Right ventricle myocardium inferior (tissue), 1 donor: ENCODE measurements around the gene CTSV. TPM values are rescaled to one million over a fixed set of nuclear protein-coding genes. Genes with fewer than 3 reads are reported as not detected.
"Not testable (repeated sequence)": the region's sequence is repeated elsewhere in the genome, so short reads cannot be mapped to it uniquely, and the experiment has no call there.

ENCODE experiments used
- ATAC-seq: fragments of 200-7000 bp; cut with Tn5 transposase; one replicate; pipeline ENCODE4 v1.9.1; 2020; ENCODE audit warnings: mild to moderate bottlenecking, moderate library complexity
- DNase-seq: peaks from one replicate; pipeline ENCODE4 v3.0.0; 2021; ENCODE audit errors: missing footprints
- intact Hi-C: fragments of 100-400 bp; cut with DNase I; formaldehyde crosslinking; loops from one replicate; pipeline ENCODE4 v1.11.0; 2022
- total RNA-seq: library from RNA; stranded (reverse); fragmentation: NEBNext Ultra II Directional; extraction: Animal tissue kit (Norgen Biotek cat#: 25700); gene quantifications from one replicate; pipeline ENCODE4 v1.2.1, GENCODE V29; 2021
- donor health status: DM: no; HTN: yes; CAD: no; lungs with severe emphysema.

Gene CTSV
- total RNA-seq, 1 donor from 2014 or later, result not detected

- intact Hi-C loops, result no loop called here
Measured at GRCh38 chr9:97052735-97053134, 13.8 kb upstream of the CTSV start.

GRCh38 chr9:97046228-97046627 lies 7.3 kb upstream of the CTSV start:
- no peak for ATAC-seq
- DNase-seq, result no peak
- intact Hi-C loops, result no loop called here

More at GRCh38 chr9:97052735-97053134, 13.8 kb upstream of the CTSV start:
- ATAC-seq (no peak), DNase-seq (no peak)

GRCh38 chr9:97045300-97045699 lies 6.4 kb upstream of the CTSV start:
- intact Hi-C loops, result no loop called here
- no peak for DNase-seq

GRCh38 chr9:97041898-97042297 lies 3.0 kb upstream of the CTSV start:
- DNase-seq, result no peak
- intact Hi-C loops, result no loop called here
- ATAC-seq, result no peak

More at GRCh38 chr9:97045300-97045699, 6.4 kb upstream of the CTSV start:
- no peak for ATAC-seq

- intact Hi-C loops, result no loop called here
- DNase-seq (no peak), ATAC-seq (peak; percentile 36)
Measured at GRCh38 chr9:97039514-97039860, 545 bp upstream of the CTSV start.

GRCh38 chr9:97023505-97023904 lies 15.4 kb downstream of the CTSV start:
- ATAC-seq, DNase-seq, intact Hi-C loops: not testable (repeated sequence)

- ATAC-seq (peak; percentile 96), DNase-seq (peak; percentile 85)
- intact Hi-C loops, result not testable (repeated sequence)
Measured at GRCh38 chr9:97013151-97014132, 25.5 kb downstream of the CTSV start.

- peak; percentile 63 for ATAC-seq
- DNase-seq, intact Hi-C loops: not testable (repeated sequence)
Measured at GRCh38 chr9:97012617-97013016, 26.3 kb downstream of the CTSV start.

- intact Hi-C loops, ATAC-seq, DNase-seq: not testable (repeated sequence)
Measured at GRCh38 chr9:97002195-97002594, 36.7 kb downstream of the CTSV start.

GRCh38 chr9:97001338-97001737 lies 37.6 kb downstream of the CTSV start:
- intact Hi-C loops, ATAC-seq, DNase-seq: not testable (repeated sequence)

GRCh38 chr9:97000139-97000787 lies 38.7 kb downstream of the CTSV start:
- ATAC-seq, DNase-seq, intact Hi-C loops: not testable (repeated sequence)

- intact Hi-C loops, DNase-seq, ATAC-seq: not testable (repeated sequence)
Measured at GRCh38 chr9:96999733-97000132, 39.2 kb downstream of the CTSV start.

- DNase-seq, intact Hi-C loops, ATAC-seq: not testable (repeated sequence)
Measured at GRCh38 chr9:96997009-96997701, 41.8 kb downstream of the CTSV start.

GRCh38 chr9:96994531-96995016 lies 44.4 kb downstream of the CTSV start:
- DNase-seq, intact Hi-C loops: not testable (repeated sequence)
- ATAC-seq, result peak; percentile 28

- DNase-seq, ATAC-seq, intact Hi-C loops: not testable (repeated sequence)
Measured at GRCh38 chr9:96992303-96992702, 46.6 kb downstream of the CTSV start.

- DNase-seq, intact Hi-C loops, ATAC-seq: not testable (repeated sequence)
Measured at GRCh38 chr9:96989747-96990318, 49.1 kb downstream of the CTSV start.

GRCh38 chr9:96984887-96985286 lies 54.1 kb downstream of the CTSV start:
- ATAC-seq, intact Hi-C loops, DNase-seq: not testable (repeated sequence)

GRCh38 chr9:96984139-96984538 lies 54.8 kb downstream of the CTSV start:
- peak; percentile 16 for ATAC-seq

More at GRCh38 chr9:96984139-96984538, 54.8 kb downstream of the CTSV start:
- DNase-seq, intact Hi-C loops: not testable (repeated sequence)
